ENCODE results near the gene CCDC74A.
"Not testable (repeated sequence)": the region's sequence is repeated elsewhere in the genome, so short reads cannot be mapped to it uniquely, and the experiment has no call there.

Gene CCDC74A

DNA sequence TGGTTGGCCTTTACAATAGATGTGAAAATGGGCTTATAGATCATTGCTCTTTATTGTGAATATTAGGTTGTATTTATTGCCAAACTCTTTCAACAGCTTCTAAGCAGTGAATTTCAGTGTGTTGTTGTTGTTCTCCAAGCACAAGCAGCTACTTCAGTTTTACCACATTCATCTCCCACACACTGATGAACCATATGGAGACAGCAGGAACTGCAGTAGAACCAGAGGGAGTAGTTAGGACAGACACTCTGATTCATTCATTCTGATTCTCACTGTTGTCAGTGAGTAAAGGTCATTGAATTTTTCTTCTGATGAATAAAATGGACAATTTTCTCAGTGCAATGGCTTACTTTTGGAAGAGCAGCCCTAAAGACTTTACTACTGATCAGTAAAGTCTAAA is 40.2 kb downstream of the CCDC74A start:
- no peak for DNase-seq

- not testable (repeated sequence) for DNase-seq
Observed at GRCh38 chr2:131568401-131568800, 40.7 kb downstream of the CCDC74A start.

DNA sequence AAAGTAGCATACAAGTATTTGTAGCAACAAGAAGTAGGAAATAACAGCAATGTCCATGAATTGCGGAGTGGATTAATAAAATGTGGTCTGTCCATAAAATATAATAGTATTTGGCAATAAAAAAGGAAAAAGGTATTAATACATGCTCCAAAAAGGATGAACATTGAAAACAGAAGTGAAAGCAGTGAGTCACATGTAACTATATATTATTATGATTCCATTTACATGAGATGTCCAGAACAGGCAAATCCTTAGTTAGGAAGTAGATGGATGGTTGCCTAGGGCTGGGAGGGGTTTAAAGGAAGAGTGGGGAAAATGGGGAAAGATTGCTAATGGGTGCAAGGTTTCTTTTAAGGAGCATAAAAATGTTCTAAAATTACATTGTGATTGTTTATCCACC is 44.5 kb downstream of the CCDC74A start:
- no peak for DNase-seq

DNA sequence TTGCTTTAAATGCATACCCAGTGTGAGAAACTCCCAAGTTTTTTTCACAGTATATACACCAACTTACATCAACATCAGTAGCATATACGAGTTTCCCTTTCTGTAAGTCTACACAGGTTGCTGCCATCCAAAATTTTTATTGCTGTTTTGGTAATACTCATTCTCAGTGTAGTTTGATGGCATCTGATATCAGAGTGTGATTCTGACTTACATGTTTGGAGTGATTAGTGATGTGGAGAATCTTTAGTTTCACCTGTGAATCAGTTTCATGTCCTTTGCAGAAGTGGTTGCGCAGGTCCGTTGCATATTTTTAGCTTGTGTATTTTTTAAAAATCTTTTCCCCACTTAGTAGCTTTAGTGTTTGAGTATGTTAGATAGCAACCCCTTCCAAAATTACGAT is 50.1 kb downstream of the CCDC74A start:
- no peak for DNase-seq

DNA sequence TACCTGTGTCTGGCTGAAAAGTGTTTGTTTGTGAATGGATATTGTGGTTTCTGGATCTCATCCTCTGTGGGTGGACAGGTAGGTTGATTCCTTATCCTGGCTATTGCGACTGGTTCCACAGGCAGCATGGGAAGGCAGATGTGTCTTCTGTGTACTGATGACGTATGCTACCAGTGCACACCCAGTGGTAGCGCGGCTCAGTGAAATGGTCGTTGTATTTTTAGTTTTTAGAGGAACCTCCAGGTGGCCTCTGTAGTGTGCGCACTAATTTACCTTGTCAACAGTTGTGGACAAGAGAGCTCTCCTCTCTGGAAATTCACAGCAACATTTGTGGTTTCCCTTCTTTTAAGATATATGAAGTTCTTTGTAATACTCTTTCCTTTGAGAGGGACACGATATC is 52.5 kb downstream of the CCDC74A start:
- no peak for DNase-seq
